AG09309 (cell line): ENCODE measurements around the gene RAB11FIP3.

Source experiments
- DNase-seq: peaks from one replicate; pipeline ENCODE4 v3.0.0-alpha.2; 2010; ENCODE audit warnings: low read depth
- H3K4me3 ChIP-seq: 2 replicates; pipeline ENCODE4 v1.5.1; 2011; ENCODE audit warnings: mild to moderate bottlenecking, low read depth, low read length, moderate library complexity; ENCODE audit not compliant: control insufficient read depth
- TF ChIP-seq, protein P1 (sequence below): IDR thresholded peaks from 2 replicates; pipeline ENCODE4 v1.5.1; 2011; ENCODE audit warnings: mild to moderate bottlenecking, low read depth, low read length, inconsistent platforms; ENCODE audit not compliant: insufficient read depth, control insufficient read depth; ENCODE audit errors: missing control alignments

The RAB11FIP3 gene

DNA sequence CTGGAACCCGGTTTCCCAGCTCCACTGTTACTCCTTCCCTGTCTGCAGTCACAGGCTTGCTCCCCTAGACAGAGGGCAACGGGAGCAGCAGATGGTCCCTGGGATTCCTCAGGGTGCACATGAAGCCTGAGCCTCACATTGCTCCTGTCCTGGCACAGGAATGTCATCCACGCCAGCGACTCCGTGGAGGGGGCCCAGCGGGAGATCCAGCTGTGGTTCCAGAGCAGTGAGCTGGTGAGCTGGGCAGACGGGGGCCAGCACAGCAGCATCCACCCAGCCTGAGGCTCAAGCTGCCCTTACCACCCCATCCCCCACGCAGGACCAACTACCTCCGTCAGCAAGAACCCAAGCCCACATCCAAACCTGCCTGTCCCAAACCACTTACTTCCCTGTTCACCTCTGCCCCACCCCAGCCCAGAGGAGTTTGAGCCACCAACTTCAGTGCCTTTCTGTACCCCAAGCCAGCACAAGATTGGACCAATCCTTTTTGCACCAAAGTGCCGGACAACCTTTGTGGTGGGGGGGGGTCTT lies 25.3 kb upstream of the RAB11FIP3 start:
- TF ChIP-seq, protein P1, sequence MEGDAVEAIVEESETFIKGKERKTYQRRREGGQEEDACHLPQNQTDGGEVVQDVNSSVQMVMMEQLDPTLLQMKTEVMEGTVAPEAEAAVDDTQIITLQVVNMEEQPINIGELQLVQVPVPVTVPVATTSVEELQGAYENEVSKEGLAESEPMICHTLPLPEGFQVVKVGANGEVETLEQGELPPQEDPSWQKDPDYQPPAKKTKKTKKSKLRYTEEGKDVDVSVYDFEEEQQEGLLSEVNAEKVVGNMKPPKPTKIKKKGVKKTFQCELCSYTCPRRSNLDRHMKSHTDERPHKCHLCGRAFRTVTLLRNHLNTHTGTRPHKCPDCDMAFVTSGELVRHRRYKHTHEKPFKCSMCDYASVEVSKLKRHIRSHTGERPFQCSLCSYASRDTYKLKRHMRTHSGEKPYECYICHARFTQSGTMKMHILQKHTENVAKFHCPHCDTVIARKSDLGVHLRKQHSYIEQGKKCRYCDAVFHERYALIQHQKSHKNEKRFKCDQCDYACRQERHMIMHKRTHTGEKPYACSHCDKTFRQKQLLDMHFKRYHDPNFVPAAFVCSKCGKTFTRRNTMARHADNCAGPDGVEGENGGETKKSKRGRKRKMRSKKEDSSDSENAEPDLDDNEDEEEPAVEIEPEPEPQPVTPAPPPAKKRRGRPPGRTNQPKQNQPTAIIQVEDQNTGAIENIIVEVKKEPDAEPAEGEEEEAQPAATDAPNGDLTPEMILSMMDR, result no peak
- peak overlapping the region; percentile 96 for H3K4me3 ChIP-seq
- no peak for DNase-seq

DNA sequence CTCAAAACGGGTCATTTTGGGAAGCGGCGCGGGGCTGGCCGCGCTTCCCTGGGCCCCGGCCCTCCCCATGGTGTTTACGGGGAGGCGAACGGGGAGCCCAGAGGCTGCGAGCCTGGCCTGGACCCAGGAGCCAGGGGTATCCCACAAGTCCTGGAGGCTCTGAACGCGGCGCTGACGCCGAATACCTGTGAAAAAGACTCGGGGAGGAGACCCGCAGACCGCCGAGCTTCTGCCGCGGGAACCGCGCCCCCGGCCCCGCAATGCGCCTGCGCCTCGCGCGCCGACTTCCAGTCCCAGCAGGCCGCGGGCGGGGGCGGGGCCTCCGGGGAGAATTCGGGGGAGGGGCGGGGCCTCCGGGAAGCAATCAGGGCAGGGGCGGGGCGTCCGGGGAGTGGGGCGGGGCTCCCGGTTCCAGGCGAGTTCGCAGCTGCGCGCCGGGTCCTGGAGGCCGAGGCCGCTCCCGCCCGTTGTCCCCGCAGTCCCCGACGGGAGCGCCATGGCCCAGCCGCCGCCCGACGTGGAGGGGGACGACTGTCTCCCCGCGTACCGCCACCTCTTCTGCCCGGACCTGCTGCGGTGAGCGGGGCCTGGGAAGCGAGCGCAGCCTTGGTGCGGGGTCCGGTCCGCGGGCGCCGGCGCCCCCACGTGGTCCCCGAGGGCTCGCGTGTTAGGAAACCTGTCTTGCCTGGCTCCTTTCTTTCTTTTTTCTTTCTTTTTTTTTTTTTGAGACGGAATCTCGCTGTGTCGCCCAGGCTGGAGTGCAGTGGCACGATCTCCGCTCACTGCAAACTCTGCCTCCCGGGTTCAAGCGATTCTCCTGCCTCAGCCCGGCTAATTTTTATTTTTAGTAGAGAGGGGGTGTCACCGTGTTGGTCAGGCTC lies 23.7 kb upstream of the RAB11FIP3 start, which contains the start of gene DECR2:
TSS of gene DECR2 (plus strand) at position 418 of the 881 bp plus-strand sequence. CDS start at position 497, 79 bp downstream.
- TF ChIP-seq, protein P1, result peak; percentile 32
- peak within 1 kb of the TSS; percentile 96 for H3K4me3 ChIP-seq
- DNase-seq, result no peak

DNA sequence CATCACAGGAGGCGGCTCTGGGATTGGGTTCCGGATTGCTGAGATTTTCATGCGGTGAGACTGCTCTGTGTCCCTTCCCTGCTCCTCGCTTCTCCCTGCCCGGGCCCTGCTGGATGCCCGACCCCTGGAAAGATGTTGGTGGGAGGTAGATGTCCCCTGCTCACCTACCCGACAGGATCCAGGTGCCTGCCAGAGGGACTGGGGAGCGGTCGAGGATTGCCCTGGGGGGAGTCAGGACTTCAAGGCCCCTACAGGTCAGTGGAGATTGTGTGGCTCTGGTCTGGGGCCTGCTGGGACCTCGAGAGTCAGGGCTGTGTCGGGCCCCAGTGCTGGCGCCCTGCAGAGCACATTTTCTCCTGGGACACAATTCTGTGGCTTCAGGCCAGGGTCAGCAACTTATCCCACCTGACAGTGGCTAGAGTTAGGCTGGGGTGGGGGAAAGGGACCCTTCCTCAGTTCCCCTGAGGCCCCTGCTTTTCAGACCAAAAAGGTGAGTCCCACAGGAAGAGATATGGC lies 20.4 kb upstream of the RAB11FIP3 start:
- TF ChIP-seq, protein P1, result no peak
- H3K4me3 ChIP-seq, result no peak overlapping the region
- no peak for DNase-seq

DNA sequence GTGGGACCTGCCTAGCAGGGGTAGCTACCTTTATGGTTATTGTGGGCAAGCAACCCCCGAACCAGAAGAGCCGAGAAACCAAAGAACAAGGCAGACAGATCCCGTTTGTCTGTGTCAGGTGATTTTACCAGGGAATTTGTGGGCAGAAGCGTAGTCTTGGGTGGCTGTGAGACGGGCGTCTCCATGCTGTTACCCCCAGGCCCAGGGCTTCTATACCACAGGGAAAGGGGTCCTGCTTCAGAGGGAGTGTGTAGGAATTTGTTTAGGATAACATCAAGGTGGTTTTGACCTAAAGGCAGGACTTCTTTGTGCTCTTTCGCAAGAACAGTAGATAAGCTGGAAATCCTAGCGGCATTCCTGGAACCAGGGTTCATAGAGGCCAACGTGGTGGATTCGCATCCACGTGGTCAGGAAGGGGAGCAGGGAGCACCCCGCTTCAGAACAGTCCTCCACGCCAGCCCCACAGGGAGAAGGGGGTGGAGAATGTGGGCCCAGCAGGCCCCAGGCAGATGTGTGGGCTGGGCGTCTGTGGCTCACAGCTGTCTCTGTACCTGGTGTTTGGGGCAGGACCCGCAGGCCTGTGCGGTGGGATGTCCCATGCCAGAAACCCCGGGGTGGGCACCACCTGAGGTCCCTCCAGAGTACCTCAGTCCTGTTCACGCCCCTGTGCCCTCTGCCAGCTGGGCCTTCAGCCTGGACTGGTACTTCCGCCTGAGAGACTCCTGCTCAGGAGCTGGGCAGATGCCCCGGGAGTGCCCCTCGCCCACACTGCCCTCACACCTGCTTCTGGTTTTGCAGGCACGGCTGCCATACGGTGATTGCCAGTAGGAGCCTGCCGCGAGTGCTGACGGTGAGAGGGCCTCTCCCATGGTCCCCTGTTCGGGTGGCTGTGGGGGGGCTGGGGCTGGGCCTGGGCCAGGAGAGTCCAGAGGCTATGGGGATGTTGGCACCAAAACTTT lies 19.6 kb upstream of the RAB11FIP3 start:
- H3K4me3 ChIP-seq, result no peak overlapping the region
- no peak for DNase-seq
- TF ChIP-seq, protein P1, result no peak

DNA sequence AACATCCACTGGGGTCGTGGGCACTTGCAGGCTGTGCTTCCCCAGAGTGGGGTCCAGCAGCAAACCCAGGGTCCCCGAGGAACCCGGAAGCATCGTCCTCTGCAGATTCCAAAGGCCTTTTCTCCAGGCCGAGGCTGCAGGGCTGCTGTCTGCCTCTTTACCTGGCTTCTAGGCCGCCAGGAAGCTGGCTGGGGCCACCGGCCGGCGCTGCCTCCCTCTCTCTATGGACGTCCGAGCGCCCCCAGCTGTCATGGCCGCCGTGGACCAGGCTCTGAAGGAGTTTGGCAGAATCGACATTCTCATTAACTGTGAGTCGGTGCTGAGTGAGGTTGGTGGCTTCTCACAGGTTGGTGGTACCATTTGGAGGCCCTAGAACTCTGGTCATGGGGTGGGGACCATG lies 18.2 kb upstream of the RAB11FIP3 start:
- no peak for DNase-seq
- TF ChIP-seq, protein P1, result no peak
- H3K4me3 ChIP-seq, result no peak overlapping the region
